ENCODE measurements around the gene PTPRN2.
"Not testable (repeated sequence)": the region's sequence is repeated elsewhere in the genome, so short reads cannot be mapped to it uniquely, and the experiment has no call there.

Gene PTPRN2

GRCh38 chr7:158284617-158285382 lies 302.8 kb downstream of the PTPRN2 start:
- DNase-seq (ENCODE audit: low read depth in 1 of 2, low spot score in 1 of 2) = no peak

DNA sequence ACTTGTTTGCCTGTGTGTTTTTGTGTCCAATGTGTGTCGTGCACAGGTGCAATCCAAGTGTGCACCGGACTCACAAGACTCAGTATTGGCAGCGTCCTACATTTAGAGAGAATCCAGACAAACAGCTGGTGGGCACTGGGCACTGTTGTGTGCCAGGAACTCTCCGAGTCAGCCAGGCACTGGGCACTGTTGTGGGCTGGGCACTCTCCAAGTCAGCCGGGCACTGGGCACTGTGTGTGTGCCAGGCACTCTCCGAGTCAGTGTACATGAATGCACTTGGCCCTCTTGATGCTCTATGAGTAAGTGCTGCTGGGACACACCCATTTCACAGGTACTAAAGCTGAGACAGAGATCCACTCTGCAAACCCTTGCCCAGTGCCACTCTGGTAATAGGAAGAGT lies 303.5 kb downstream of the PTPRN2 start:
- DNase-seq (ENCODE audit: low read depth in 1 of 2, low spot score in 1 of 2) = no peak

GRCh38 chr7:158283016-158283974 lies 304.3 kb downstream of the PTPRN2 start:
- DNase-seq (ENCODE audit: low read depth in 1 of 2, low spot score in 1 of 2) = no peak

GRCh38 chr7:158282461-158283001 lies 305.1 kb downstream of the PTPRN2 start:
- DNase-seq (ENCODE audit: low read depth in 1 of 2, low spot score in 1 of 2) = no peak

GRCh38 chr7:158281441-158281840 lies 306.2 kb downstream of the PTPRN2 start:
- DNase-seq (ENCODE audit: low read depth in 1 of 2, low spot score in 1 of 2) = no peak

GRCh38 chr7:158280448-158281144 lies 307.0 kb downstream of the PTPRN2 start:
- DNase-seq (ENCODE audit: low read depth in 1 of 2, low spot score in 1 of 2) = no peak

GRCh38 chr7:158279539-158280447 lies 307.8 kb downstream of the PTPRN2 start:
- no peak for DNase-seq (ENCODE audit: low read depth in 1 of 2, low spot score in 1 of 2)

- DNase-seq (ENCODE audit: low read depth in 1 of 2, low spot score in 1 of 2) = no peak
Observed at GRCh38 chr7:158278745-158279320, 308.8 kb downstream of the PTPRN2 start.

GRCh38 chr7:158277219-158278141 lies 310.1 kb downstream of the PTPRN2 start:
- no peak for DNase-seq (ENCODE audit: low read depth in 1 of 2, low spot score in 1 of 2)

DNA sequence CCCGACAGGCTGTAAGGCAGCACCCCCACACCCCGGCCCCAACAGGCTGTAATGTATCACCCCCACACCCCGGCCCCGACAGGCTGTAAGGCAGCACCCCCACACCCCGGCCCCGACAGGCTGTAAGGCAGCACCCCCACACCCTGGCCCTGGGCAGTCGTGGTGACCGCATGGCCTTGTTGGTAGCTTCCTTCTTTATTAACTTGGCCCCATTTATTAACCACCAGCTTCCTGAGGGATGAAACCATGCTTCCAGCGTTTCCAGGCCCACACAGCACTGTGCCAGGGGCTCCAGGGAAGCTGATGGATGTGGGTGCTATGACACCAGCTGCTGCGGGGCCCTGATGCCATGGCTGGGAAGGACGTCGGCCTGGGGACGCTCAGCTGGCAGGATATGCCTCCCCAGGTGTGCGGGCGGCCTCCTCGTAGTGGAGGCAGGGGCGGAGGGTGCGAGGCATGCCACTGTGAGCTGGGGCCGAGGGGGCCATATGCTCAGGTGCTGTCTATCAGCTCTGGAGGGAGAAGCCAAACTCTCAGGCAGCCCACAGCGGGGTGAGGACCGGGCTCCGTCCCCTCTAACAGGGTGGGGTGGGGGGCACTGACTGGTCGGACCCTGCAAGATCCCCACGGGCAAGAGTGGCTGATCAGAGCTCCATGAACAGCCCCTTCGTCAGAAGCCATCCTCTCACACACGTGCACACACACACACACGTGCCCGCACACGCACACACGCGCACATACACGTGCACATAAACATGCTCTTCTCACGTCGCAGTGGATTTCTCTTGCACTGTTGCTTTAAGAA lies 311.0 kb downstream of the PTPRN2 start:
- no peak for DNase-seq (ENCODE audit: low read depth in 1 of 2, low spot score in 1 of 2)

DNA sequence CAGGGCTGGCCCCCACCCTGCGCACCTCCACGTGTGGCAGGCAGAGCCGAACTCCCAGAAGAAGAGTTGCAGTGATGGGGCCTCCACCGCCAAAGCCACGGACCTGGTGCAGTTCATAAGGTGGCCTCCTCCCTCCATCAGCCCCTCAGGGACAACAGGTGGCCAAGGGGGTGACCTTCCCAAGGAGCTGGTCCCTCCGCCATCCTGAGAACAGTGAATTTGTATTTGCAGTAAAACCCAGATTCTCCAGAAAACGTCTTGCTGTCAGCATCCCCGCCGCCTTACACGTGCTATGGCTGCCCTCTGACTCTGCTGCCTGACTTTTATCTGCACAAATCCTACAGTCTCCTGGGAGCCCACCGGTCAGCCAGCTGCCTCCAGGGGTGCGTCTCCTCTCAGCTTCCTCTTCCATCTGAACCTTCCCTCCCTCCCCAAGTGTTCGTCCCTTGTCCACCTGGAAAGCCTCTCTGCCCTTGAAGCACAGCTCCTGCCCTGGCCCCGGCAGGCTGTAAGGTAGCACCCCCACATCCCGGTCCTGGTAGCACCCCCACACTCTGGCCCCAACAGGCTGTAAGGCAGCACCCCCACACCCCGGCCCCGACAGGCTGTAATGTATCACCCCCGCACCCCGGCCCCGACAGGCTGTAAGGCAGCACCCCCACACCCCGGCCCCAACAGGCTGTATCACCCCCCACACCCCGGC lies 311.8 kb downstream of the PTPRN2 start:
- no peak for DNase-seq (ENCODE audit: low read depth in 1 of 2, low spot score in 1 of 2)

DNA sequence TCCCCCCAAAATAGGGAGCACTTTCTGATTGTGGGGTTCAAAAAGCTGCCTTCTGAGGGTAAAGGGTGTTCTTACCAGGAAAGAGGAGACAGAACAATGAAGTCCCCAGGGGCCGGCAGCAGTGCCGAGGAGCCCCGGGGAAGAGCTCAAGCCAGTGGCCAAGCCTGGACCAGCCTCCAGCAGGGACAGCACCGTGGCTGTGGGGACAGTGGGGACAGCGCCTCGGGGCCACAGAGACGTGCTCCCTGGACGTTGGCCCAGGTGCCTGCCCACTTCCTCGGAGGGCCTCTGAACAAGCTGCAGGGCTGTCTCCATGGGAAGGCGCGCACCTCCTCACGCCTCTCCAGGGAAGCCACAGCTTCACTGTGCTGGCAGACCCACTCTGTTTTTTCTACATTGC lies 312.6 kb downstream of the PTPRN2 start:
- DNase-seq (ENCODE audit: low read depth in 1 of 2, low spot score in 1 of 2) = no peak

- DNase-seq (ENCODE audit: low read depth in 1 of 2, low spot score in 1 of 2) = no peak
Observed at GRCh38 chr7:158274404-158274811, 313.2 kb downstream of the PTPRN2 start.

DNA sequence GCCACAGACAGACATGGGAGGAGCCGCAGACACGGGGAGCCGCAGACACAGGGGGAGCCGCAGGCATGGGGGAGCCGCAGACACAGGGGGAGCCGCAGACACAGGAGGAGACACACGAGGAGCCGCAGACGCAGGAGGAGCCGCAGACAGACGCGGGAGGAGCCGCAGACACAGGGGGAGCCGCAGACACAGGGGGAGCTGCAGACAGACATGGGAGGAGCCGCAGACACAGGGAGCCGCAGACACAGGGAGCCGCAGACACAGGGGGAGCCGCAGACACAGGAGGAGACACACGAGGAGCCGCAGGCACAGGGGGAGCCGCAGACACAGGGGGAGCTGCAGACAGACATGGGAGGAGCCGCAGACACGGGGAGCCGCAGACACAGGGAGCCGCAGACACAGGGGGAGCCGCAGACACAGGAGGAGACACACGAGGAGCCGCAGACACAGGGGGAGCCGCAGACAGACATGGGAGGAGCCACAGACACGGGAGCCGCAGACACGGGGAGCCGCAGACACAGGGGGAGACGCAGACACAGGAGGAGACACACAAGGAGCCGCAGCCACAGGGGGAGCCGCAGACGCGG lies 313.8 kb downstream of the PTPRN2 start:
- not testable (repeated sequence) for DNase-seq (ENCODE audit: low read depth in 1 of 2, low spot score in 1 of 2)

GRCh38 chr7:158273138-158273651 lies 314.4 kb downstream of the PTPRN2 start:
- no peak for DNase-seq (ENCODE audit: low read depth in 1 of 2, low spot score in 1 of 2)

DNA sequence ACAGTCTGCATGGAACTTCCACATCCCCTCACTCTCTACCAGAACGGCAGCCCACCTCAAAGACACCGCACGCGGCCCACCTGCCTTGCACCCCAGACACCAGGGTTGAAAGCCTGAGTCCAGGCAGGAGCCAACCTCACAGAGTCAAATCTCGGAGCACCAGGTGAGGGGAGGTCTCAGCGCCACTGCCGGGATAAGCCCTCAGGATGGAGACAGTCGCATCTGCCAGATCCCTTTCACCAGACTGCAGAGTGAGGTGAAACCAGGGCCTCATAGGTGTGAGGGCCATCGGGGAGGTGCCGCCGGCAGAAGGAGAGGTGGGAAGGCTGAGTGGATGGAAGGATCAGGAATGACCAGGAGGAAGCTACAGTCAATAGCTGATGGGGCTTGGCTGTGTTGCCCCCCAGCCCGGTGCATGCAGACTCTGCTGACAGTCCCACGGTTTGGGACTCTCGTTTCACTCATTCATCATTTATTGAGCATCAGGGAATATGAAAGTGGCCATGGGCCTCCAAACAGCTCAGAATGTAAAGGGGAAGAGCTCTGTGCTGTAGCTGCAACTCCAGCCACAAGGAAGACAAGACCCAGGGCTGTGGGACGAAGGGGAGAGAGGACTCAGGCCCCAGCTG lies 315.0 kb downstream of the PTPRN2 start:
- DNase-seq (ENCODE audit: low read depth in 1 of 2, low spot score in 1 of 2) = no peak
